Caco-2 (cell line): ENCODE measurements around the gene CDK11B. TPM values are rescaled to one million over a fixed set of nuclear protein-coding genes. Genes with fewer than 3 reads are reported as not detected.

Source experiments
- BruUV-seq: library from RNA; stranded (reverse); fragments of 400-500 nt; replicated peaks from 2 replicates; lab custom pipeline; 2021; lab: Mats Ljungman, UMichigan
- CTCF ChIA-PET: fragments of 300-600 bp; sonication (Branson Sonifier 250); formaldehyde crosslinking; loops from one replicate; lab custom pipeline; 2022; ENCODE audit warnings: antibody characterized with exemption; lab: Charles Lee
- POLR2A ChIA-PET: fragments of 300-600 bp; sonication (Branson Sonifier 250); formaldehyde crosslinking; loops from one replicate; lab custom pipeline; 2022; ENCODE audit warnings: antibody characterized with exemption; lab: Charles Lee
- DNase-seq, 2 experiments: peaks; one replicate each; pipeline versions ENCODE4 v3.0.0 to v3.0.0-alpha.2; 2020 to 2022
- H3K27me3 ChIP-seq: replicated peaks from 2 replicates; pipeline ENCODE4 v1.6.0; 2011; ENCODE audit warnings: low read length; ENCODE audit not compliant: control insufficient read depth, insufficient read depth
- H3K36me3 ChIP-seq: 2 replicates; pipeline ENCODE4 v1.5.1; 2011; ENCODE audit warnings: low read length; ENCODE audit not compliant: control insufficient read depth, insufficient read depth
- H3K4me1 ChIP-seq: fragments of 250-450 bp; sonication (Bioruptor Pico); 2 replicates; pipeline ENCODE4 v1.5.1; 2020; ENCODE audit warnings: mild to moderate bottlenecking
- H3K4me3 ChIP-seq: 2 replicates; pipeline ENCODE4 v1.5.1; 2011; ENCODE audit warnings: low read depth, mild to moderate bottlenecking, control low read depth, low read length
- H3K9me3 ChIP-seq: fragments of 250-450 bp; sonication (Bioruptor Pico); 2 replicates; pipeline ENCODE4 v1.5.1; 2020; ENCODE audit warnings: mild to moderate bottlenecking, moderate library complexity
- H3K27ac Mint-ChIP-seq: one replicate; pipeline ENCODE4 v1.8.0; 2022; ENCODE audit warnings: mixed read lengths; ENCODE audit not compliant: unreplicated experiment
- H3K27me3 Mint-ChIP-seq: one replicate; pipeline ENCODE4 v1.8.0; 2022; ENCODE audit warnings: mixed read lengths; ENCODE audit not compliant: insufficient read depth, unreplicated experiment
- H3K36me3 Mint-ChIP-seq: one replicate; pipeline ENCODE4 v1.8.0; 2022; ENCODE audit warnings: mild to moderate bottlenecking, mixed read lengths; ENCODE audit not compliant: insufficient read depth, unreplicated experiment
- H3K4me1 Mint-ChIP-seq: one replicate; pipeline ENCODE4 v1.8.0; 2022; ENCODE audit warnings: low read depth, mixed read lengths; ENCODE audit not compliant: unreplicated experiment
- H3K4me3 Mint-ChIP-seq: one replicate; pipeline ENCODE4 v1.8.0; 2022; ENCODE audit warnings: mild to moderate bottlenecking, moderate library complexity, mixed read lengths; ENCODE audit not compliant: unreplicated experiment
- H3K9me3 Mint-ChIP-seq: one replicate; pipeline ENCODE4 v1.8.0; 2022; ENCODE audit warnings: mixed read lengths; ENCODE audit not compliant: unreplicated experiment
- CTCF ChIP-seq, 2 experiments: fragments of 200-600 bp in 1 of 2; IDR thresholded peaks; 1 replicate in 1 of 2; 2 replicates in 1 of 2; pipeline versions ENCODE4 v1.5.1 to v1.8.0; 2011 to 2022; ENCODE audit warnings: antibody characterized with exemption in 1 of 2, control low read depth in 1 of 2, inconsistent platforms in 1 of 2, low read depth in 1 of 2, low read length in 1 of 2, mild to moderate bottlenecking in 1 of 2, moderate library complexity in 1 of 2; ENCODE audit not compliant: insufficient read depth in 1 of 2, severe bottlenecking in 1 of 2, unreplicated experiment in 1 of 2
- intact Hi-C: fragments of 100-400 bp; cut with micrococcal nuclease; formaldehyde crosslinking; loops from one replicate; pipeline ENCODE4 v1.10.0; 2022; ENCODE audit not compliant: unreplicated experiment
- total RNA-seq: library from RNA; stranded (reverse); gene quantifications from 2 replicates; pipeline ENCODE4 v1.2.3, GENCODE V29; 2022

Gene CDK11B
- total RNA-seq, 1 experiment from 2014 or later = 30.2 TPM

- no peaks in the 10 kb centered on the region for H3K36me3 ChIP-seq
- H3K9me3 ChIP-seq = no peaks in the 10 kb centered on the region
- POLR2A ChIA-PET = interaction anchor here (0.7 to 1.1 kb wide), 2 partner anchors 195 to 239 kb away, joined by 5 to 6 read pairs; partner anchors contain the start of gene AURKAIP1
- H3K9me3 Mint-ChIP-seq = no peaks in the 10 kb centered on the region
- no TSS peak for BruUV-seq
- H3K27ac Mint-ChIP-seq = peak overlapping the region; percentile 97
- intact Hi-C loops = no loop called here
- no peak for TF ChIP-seq CTCF (IDR thresholded peaks at IDR 0.05; ENCODE audit: insufficient read depth in 1 of 2, low read depth in 1 of 2, low read length in 1 of 2, severe bottlenecking in 1 of 2, unreplicated experiment in 1 of 2)
- CTCF ChIA-PET = no interaction called here
- DNase-seq = peak in 1 of 2 experiments; percentile 30
- peaks cover 28% of the 10 kb centered on the region for H3K36me3 Mint-ChIP-seq
- H3K27me3 Mint-ChIP-seq = no peaks in the 10 kb centered on the region
- peaks cover 7% of the 10 kb centered on the region for H3K4me1 Mint-ChIP-seq
- H3K27me3 ChIP-seq = no peaks in the 10 kb centered on the region
- peak overlapping the region; percentile 70 for H3K4me3 ChIP-seq
- 0 out of 2 replicates have a peak, but pooled peaks cover 9% of the 10 kb centered on the region for H3K4me1 ChIP-seq
- peak overlapping the region; percentile 89 for H3K4me3 Mint-ChIP-seq
These were observed 44.4 kb downstream of the CDK11B start for GRCh38 chr1:1614204-1614953.

- peak overlapping the region; percentile 89 for H3K4me3 Mint-ChIP-seq
- no peaks in the 10 kb centered on the region for H3K9me3 Mint-ChIP-seq
- ChIA-PET POLR2A (interaction anchor here (0.7 kb wide), 1 partner anchor 195 kb away, joined by 5 read pairs; no protein-coding TSS in a partner anchor), CTCF (no interaction called here)
- intact Hi-C loops = no loop called here
- Histone ChIP-seq H3K36me3 (no peaks in the 10 kb centered on the region), H3K27me3 (no peaks in the 10 kb centered on the region), H3K9me3 (no peaks in the 10 kb centered on the region), H3K4me3 (peak overlapping the region; percentile 70), H3K4me1 (0 out of 2 replicates have a peak, but pooled peaks cover 9% of the 10 kb centered on the region)
- DNase-seq = no peak
- no peaks in the 10 kb centered on the region for H3K27me3 Mint-ChIP-seq
- no peak for TF ChIP-seq CTCF (IDR thresholded peaks at IDR 0.05; ENCODE audit: insufficient read depth in 1 of 2, low read depth in 1 of 2, low read length in 1 of 2, severe bottlenecking in 1 of 2, unreplicated experiment in 1 of 2)
- no TSS peak for BruUV-seq
- peaks cover 7% of the 10 kb centered on the region for H3K4me1 Mint-ChIP-seq
- H3K27ac Mint-ChIP-seq = peak overlapping the region; percentile 97
- H3K36me3 Mint-ChIP-seq = peaks cover 23% of the 10 kb centered on the region
These were observed 45.2 kb downstream of the CDK11B start for GRCh38 chr1:1613509-1614082.

- Mint-ChIP-seq H3K27ac (no peak overlapping the region), H3K9me3 (no peaks in the 10 kb centered on the region), H3K4me3 (no peak overlapping the region), H3K27me3 (no peaks in the 10 kb centered on the region), H3K36me3 (peaks cover 23% of the 10 kb centered on the region), H3K4me1 (peaks cover 7% of the 10 kb centered on the region)
- Histone ChIP-seq H3K4me3 (no peak overlapping the region), H3K36me3 (no peaks in the 10 kb centered on the region), H3K9me3 (no peaks in the 10 kb centered on the region), H3K27me3 (no peaks in the 10 kb centered on the region), H3K4me1 (0 out of 2 replicates have a peak, but pooled peaks cover 9% of the 10 kb centered on the region)
- BruUV-seq = no TSS peak
- CTCF ChIA-PET = no interaction called here
- no peak for TF ChIP-seq CTCF (IDR thresholded peaks at IDR 0.05; ENCODE audit: insufficient read depth in 1 of 2, low read depth in 1 of 2, low read length in 1 of 2, severe bottlenecking in 1 of 2, unreplicated experiment in 1 of 2)
- DNase-seq = no peak
- intact Hi-C loops = no loop called here
- POLR2A ChIA-PET = no interaction called here
These were observed 46.8 kb downstream of the CDK11B start for GRCh38 chr1:1612104-1612400.
